Bone marrow (tissue), 2 donors: ENCODE results near the gene DGCR8.

Experiments used
- DNase-seq, 2 donors: peaks; one replicate each; lab custom pipeline; 2025; lab: John Stamatoyannopoulos, UW

DGCR8 gene

DNA sequence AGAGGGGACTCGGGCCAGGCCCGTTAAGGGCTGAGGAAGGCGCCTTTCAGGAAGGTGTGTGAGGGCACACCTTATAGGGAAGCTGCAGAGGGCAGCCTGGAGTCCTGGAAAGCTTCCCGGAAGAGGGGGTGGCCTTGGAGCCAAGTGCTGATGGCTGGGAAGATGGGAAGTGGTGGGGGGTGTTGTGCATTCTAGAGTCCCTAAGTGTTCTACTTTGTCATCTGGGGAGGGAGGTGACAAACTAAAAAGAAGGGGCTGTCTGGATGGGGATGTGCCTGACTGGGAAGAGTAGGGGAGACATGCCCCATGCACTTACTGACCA is 58.3 kb downstream of the DGCR8 start:
- no peak for DNase-seq

DNA sequence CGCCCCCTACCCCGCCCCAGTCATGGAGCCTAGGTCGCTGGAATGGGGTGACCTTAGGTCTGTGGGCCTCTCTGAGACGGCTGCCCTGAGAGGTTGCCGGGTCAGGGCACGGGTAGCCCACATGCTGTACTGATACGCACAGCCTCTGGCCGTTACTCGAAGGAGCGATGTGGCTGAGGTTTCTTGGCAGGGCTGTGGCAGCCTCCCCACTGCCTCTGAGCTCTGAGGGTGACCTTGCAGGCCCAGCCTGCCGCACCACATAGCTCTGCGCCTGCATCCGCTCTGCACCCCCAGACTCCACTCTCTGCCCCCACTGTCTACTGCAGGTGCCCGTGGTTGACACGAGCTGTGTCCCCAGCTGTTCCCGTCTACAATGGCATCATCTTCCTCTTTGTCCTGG is 58.8 kb downstream of the DGCR8 start:
- DNase-seq: no peak

DNA sequence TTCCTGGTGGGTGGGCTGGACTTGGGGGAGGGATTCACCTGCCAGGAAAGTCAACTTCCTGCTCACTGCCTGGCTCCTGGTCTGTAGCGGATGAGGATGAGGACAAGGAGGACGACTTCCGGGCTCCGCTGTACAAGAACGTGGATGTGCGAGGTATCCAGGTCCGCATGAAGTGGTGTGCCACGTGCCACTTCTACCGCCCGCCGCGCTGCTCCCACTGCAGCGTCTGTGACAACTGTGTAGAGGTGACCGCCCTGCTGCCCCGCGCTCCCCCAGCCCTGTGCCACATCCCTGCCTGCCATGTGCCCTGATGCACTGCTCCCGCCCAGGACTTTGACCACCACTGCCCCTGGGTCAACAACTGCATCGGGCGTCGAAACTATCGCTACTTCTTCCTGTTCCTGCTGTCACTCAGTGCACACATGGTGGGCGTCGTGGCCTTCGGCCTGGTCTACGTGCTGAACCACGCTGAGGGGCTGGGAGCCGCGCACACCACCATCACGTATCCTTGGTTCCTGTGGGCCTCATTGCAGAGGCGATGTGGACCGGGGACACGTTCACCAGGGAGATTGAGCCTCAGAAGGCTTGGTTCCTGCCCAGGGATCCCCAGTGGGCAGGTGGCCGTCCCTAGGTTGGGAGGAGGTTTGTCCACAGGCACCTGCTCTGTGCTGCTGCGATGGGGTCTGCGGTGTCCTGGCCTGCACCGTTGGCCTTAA is 59.5 kb downstream of the DGCR8 start:
- no peak for DNase-seq

DNA sequence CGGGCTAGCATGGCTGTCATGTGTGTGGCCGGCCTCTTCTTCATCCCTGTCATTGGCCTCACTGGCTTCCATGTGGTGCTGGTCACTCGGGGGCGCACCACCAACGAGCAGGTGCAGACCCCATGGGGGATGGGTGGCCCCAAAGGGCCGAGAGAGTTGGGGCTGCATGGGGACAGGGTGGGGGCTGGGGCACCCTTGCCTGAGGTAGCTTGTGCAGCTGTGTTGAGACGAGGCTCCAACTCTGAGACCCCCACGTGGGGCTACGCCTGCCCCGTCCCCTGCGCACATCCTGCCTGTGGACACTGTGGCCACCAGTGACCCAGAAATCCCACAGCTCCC is 60.0 kb downstream of the DGCR8 start:
- no peak for DNase-seq

DNA sequence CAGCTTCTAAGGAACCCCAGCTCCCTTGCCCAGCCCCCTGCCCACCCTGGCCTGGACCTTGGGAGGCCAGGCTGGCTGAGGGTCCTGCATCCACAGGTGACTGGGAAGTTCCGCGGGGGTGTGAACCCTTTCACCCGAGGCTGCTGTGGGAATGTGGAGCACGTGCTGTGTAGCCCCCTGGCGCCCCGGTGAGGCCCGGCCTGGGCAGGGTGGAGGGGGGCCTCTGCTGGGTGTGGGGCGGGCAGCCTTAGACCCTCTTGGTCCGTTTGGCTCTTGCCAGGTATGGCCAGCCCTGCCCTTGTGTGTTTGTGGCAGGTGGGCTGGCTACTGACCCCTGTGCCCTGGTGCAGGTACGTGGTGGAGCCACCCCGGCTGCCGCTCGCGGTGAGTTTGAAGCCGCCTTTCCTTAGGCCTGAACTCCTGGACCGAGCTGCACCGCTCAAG is 60.5 kb downstream of the DGCR8 start:
- no peak for DNase-seq

DNA sequence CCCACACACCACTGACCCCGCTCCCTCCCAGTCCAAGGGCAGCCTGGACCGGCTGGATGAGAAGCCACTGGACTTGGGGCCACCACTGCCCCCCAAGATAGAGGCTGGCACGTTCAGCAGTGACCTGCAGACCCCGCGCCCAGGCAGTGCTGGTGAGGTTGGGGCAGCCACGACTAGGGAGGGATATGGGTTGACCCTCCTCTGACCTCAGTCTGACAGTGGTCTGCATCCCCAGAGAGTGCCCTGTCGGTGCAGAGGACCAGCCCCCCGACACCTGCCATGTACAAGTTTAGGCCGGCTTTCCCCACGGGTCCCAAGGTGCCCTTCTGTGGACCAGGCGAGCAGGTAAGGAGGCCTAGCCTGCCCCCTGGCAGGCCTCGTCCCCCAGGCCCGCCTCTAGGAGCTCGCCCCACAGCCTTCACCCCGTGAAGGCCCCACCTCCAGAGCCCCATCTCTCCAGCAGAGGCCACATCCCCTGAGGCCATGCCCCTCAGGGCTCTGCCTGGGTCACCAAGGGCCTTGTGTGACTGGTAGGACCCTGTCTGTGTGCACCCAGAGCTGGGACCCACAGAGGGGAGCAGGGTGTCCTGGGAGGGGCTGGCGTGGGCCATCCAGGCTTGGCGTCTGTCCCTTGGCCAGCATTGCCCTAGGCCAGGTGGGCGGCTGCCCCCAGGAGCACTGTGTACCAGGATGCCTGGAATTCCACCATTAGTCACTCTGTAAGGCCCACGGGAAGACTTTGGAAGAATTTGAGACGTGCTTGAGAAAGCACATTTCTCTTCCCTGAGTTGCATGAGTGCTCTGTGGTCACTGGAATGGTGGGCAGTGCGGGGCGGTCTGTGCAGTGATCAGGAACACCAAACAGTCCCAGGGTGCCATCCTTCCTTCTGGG is 61.4 kb downstream of the DGCR8 start:
- DNase-seq: no peak

DNA sequence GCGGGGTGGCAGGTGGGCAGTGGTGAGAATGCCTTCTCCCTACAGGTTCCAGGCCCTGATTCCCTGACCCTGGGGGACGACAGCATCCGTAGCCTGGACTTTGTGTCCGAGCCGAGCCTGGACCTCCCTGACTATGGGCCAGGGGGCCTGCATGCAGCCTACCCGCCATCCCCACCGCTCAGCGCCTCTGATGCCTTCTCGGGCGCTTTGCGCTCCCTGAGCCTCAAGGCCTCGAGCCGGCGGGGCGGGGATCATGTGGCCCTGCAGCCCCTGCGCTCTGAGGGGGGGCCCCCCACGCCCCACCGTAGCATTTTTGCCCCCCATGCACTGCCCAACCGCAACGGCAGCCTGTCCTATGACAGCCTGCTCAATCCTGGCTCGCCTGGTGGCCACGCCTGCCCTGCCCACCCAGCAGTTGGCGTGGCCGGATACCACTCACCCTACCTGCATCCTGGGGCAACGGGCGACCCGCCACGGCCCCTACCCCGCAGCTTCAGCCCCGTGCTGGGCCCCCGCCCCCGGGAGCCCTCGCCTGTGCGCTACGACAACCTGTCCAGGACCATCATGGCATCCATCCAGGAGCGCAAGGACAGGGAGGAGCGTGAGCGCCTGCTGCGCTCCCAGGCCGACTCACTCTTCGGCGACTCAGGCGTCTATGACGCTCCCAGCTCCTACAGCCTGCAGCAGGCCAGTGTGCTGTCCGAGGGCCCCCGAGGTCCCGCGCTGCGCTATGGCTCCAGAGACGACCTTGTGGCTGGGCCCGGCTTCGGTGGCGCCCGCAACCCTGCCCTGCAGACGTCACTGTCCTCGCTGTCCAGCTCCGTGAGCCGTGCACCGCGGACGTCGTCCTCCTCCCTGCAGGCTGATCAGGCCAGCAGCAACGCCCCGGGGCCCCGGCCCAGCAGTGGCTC is 62.9 kb downstream of the DGCR8 start:
- no peak for DNase-seq

DNA sequence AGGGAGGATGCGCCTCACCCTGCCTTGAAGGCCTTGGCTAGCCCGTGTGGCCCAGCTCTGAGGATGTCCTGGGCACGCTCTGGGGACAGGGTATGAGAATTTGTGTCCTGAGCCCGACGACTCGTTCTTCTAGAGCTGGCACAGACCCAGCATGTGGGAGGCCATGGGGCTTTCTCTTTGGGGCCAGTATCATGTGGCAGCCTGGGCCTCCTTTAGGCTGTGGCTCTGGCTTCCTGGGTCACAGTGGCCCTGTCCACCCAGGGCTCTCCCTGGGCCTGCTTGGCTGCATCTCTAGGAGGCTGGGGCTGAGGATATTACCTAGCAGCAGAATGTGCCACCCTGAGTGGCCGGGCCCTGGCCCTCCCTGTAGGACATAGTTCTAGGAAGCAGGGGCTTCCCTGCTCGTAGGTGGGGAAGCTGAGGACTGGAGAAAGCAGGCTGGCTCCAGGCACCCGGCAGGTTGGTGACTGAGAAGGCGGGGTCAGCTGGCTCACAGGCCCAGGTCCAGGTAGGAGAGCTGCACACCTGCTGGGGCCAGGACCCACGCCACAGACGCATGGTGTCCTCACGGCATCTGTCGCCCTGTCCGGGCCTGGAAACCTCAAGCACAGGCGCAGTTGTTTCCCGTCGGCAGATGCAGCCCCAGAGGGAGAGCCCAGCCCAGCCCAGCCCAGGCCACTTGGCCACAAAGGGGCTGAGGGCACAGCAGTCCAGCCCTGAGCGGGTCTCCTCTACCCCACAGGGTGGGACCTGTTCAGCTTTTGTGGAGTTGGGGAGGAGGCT is 64.0 kb downstream of the DGCR8 start:
- DNase-seq: no peak

DNA sequence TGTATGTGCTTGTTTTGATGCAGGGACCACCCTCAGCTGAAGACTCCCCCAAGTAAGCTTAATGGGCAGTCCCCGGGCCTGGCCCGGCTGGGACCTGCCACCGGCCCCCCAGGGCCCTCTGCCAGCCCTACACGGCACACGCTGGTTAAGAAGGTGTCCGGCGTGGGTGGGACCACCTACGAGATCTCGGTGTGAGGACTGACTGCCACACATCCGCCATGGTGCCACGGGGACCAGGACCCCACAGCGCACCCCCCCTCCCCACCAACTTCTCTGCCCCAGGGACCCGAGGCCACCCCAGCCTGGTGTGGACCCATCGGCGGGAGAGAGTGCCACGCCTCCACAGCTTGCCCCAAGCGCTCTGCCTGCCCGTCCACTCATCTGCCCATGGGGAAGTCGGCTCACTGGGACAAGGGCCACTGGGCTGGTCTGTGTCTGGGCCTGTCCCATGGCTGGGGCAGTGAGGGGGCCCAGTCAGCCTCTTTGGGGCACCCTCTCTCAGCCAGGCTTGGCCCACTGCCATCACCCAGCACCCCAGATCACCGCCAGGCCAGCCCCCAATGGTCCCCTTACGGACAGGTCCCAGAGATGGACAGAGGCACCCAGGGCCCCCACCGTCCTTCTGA is 65.3 kb downstream of the DGCR8 start:
- DNase-seq: no peak

DNA sequence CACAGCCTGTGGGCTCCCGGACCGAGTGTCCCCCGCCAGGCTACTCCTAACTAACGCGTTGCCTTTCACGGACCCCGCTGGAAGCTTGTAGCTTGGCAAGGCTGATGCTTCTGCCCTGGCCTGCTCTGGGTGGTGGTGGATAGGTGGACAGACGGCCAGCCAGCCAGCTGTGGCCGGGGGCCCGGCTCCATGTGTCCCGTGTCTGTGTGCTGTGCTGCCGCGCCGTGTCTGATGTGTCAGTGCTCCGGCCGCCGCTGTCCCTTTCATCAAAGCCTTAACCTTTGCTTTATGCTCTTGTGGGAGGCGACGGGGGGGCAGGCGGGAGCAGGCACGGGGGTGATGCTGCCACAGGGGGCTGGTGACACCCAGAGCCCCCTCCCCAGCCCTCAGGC is 65.8 kb downstream of the DGCR8 start:
- DNase-seq: no peak

DNA sequence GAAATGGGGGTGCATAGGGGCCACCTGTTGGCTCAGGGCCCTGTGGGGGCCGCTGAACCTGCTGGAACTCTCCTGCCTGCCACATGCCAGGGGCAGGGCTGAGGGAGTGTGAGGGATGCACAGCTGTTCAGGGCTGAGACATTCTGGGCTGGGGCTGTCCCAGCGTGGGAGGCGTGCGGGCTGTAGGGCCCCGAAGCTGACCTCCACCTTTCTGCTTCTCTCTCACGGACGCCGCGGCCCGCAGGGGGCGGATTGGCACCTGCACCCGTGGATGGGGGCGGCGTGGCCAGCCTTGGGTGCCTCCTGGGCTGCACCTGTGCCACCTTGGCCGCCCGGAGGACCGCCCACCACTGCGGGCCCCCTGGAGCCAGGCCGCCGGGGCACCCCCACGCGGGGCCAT is 66.7 kb downstream of the DGCR8 start:
- DNase-seq: no peak

DNA sequence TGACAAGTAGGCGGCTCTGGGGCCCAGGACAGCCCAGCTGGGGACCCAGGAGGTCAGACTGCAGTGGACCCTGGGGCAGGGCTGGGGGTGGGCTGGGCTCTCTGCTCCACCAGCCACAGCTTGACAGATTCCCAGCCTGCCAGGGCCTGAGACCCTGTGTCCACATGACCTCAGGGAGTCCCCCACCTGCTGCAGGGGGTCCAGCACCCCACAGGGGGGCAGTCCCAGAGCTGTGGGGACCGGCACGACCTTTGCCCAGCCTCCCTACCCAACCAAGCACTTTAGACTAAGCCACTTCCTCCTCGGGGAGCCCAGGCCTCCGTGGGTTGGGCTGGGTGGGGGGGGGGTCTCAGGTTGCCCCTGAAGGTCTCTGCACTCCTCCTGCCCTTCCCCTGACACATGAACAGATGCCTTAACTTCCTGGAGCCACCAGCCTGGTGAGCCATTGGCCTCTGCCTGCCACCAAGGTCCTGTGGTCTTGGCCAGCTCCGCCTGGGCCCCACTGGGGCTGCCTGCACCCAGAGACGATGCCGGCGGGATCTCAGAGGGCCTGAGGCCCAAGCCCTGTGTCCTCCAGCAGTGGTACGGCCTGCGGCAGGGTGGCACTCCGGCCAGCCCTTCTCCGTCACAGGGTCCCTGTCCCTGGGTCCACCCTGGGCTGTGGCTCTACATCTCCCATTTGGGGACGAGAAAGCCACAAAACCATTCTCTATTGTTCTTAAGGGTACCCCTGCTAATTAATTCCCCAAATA is 67.4 kb downstream of the DGCR8 start:
- DNase-seq: no peak

DNA sequence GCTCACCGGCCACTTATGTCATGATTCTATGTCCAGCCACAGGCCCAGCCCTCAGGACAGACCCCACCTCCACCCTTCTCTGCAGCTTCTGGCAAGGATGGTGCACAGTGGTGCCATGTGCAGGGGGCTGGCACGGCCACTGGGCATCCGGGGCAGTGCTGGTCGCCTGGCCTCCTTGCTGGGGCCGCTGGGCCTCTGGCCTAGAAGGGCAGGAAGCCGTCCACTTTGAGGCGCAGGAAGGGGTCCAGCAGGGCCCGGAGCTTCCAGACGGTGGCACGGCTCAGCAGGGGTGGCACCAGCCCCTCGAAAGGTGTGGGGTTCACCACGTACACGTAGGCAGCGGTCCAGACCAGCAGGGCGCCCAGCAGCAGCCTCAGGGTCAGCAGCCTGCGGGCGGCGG is 68.4 kb downstream of the DGCR8 start:
- DNase-seq: no peak

DNA sequence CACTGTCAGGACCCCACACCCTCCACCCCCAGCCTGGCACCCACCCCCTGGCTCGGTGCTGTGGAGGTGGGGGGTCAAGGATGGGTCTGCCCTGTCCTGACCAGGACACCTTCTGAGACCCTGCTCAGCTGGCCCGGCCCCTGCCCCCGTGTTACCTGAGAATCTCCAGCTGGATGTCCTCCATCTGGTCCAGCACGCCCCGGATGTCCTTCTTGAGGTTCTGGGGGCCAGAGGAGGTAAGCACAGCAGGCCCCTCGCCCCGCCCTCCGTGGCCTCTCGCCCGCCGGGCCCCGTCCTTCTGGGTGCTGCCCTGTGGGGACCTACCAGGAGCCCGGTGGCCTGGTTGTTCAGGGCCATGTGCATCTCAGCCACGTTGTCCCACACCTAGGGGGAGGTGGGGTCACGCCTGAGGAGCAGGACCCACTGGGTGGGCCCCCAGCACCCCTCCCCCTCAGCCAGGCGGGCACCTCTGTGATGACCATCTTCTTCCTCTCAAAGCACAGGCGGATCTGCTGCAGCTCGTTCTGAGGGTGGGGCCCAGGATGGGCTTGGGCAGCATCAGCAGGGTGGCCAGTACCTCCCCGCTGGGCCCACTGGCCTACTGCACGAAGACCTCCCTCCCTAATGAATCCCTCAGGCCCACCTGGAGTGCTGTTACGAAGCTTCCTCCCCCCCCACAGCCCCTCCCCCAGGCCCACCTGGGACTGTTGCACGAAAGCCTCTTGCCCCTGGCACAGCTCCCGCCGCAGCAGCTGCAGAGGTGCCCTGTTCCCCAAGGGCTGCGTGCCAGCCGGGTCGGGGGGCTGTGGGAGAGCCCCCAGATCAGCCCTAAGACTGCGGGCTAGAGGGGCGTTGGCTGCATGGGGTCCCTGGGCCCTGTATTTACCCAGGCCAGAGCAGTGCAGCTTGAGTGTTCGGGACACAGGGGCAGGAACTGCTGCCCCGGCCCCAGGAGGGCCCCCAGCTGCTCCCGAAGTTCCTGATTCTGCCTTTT is 69.5 kb downstream of the DGCR8 start:
- DNase-seq: no peak

DNA sequence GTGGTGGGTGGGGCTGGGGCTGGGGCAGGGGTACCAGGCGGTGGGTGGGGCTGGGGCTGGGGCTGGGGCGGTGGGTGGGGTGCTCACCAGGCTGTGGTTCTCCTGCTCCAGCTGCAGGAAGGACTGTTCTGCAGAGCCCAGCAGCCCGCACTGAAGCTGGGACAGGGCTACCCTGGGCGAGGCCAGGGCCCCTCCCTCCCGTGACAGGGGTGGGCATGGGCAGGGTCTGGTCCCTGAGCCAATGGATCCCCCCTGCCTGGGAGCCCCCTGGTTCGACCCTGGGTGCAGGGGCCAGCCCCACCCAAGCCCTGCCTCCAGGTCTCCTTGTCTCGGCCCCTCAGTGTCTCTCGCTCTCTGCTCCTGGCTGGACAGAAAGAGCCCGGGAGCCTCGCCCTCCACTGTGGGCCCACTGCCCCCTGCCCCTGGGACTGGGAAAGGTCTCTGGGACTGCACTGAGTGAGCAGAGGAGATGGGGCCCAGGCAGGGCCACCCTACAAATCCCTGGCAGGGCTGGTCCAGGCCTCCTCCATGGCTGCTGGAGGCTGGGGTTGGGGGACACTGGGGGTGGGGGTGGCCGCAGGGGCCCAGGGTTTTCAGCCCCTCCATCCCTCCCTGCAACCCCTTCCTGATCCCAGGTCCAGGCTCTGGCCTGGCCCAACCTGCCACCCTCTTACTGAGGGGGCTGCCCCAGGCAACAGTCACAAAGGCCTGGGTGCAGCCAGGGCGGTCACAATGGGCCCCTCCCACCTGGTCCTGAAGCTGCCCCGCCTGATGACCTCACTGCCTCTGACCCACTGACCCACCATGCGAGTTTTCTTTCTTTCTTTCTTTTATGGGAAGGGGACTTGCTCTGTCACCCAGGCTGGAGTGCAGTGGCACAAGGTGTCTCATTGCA is 70.6 kb downstream of the DGCR8 start, which contains the start of gene CCDC188:
Gene CCDC188, minus strand, starts transcription at position 675 of the 895 bp plus-strand sequence. Its CDS starts 69 bp downstream, at position 606.
- DNase-seq: no peak

DNA sequence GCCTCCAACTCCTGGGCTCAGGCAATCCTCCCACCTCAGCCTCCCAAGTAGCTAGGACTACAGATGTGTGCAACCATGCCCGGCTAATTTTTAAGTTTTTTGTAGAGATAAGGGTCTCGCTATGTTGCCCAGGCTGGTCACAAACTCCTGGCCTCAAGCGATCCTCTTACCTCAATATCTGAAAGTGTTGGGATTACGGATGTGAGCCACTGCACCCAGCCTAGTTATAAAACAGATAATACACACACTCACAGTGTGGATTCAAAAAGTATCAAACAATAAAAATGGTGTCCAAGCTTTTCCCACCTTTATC is 71.2 kb downstream of the DGCR8 start:
- DNase-seq: no peak

DNA sequence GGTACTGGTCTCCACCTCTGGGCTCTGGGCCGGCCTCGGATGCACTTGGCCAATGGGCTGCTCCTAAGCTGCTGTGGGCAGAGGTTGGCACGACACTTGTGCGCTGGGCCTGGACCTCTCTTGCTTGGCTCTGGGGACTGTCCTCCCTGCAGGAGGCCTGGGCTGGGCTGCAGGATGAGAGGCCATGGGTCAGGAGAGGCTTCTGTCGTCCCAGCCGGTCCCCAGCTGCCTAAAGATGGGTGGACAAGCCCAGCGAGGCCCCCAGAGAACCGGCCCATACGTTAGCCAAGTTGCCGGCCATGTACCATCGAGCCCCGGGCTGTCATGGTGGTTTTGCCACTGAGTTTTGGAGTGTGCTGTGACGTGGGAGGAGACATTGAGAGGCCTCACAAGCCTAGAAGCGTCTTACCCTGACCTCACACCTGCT is 72.4 kb downstream of the DGCR8 start:
- no peak for DNase-seq

DNA sequence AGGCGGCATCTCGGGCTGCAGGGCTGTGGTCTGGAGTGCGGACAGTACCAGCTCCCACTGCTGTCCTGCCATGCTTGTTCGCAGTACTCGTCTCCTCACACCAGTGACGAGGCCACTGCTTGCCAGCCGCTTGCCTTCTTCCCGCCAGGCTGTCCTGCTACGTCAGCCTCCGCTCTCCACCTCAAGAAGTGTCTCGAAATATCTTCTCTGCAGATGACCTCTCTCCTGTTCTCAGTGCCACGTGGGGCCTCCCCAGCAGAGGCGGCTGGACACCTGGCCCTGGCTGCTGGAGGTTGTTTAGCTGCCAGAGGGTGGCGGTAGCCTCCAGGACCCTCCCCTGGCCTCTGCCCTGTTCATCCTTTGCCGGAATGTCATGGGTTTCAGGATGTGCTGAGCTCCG is 73.9 kb downstream of the DGCR8 start:
- DNase-seq: no peak
